A549 (cell line): ENCODE results near the gene NXPH4. TPM values are rescaled to one million over a fixed set of nuclear protein-coding genes. Genes with fewer than 3 reads are reported as not detected.

Experiments
- ATAC-seq, 2 experiments: fragments of 200-7000 bp in 1 of 2; fragments of >200 bp in 1 of 2; cut with Nextera tagmentation in 1 of 2; cut with Tn5 transposase in 1 of 2; 3 replicates each; pipeline versions ENCODE4 v1.8.0 to v1.9.1; 2018 to 2020; ENCODE audit warnings: mild to moderate bottlenecking in 1 of 2, moderate library complexity in 1 of 2
- CTCF ChIA-PET: fragments of 300-600 bp; sonication (Branson Sonifier 250); formaldehyde crosslinking; extraction: SDS; loops from one replicate; lab custom pipeline; 2021; ENCODE audit warnings: antibody characterized with exemption, inconsistent platforms; lab: Yijun Ruan, JAX
- POLR2A ChIA-PET: fragments of 350-600 bp; formaldehyde crosslinking; extraction: SDS; loops from one replicate; lab custom pipeline; 2021; ENCODE audit warnings: antibody characterized with exemption, inconsistent platforms; lab: Yijun Ruan, JAX
- DNase-seq, 2 experiments: peaks; one replicate each; pipeline versions ENCODE4 v3.0.0 to v3.0.0-alpha.2; 2011 to 2016; ENCODE audit warnings: low read depth in 1 of 2, low spot score in 1 of 2
- FAIRE-seq: peaks from 2 replicates; lab custom pipeline; 2011; peaks lifted over from hg19 to GRCh38; lab: Jason Lieb, UNC
- H3K27ac ChIP-seq, 2 experiments: fragments of >200 bp; sonication (Bioruptor Twin); formaldehyde crosslinking; 3 replicates each; pipeline ENCODE4 v1.5.1; 2016 to 2017
- H3K4me1 ChIP-seq: fragments of >200 bp; sonication (Bioruptor Twin); formaldehyde crosslinking; 3 replicates; pipeline ENCODE4 v1.6.1; 2016
- H3K4me2 ChIP-seq: fragments of >200 bp; sonication (Bioruptor Twin); formaldehyde crosslinking; 3 replicates; pipeline ENCODE4 v1.6.1; 2016
- H3K4me3 ChIP-seq: fragments of >200 bp; sonication (Bioruptor Twin); formaldehyde crosslinking; 3 replicates; pipeline ENCODE4 v1.5.1; 2016
- H3K9me3 ChIP-seq: fragments of >200 bp; sonication (Bioruptor Twin); formaldehyde crosslinking; 3 replicates; pipeline ENCODE4 v1.6.1; 2016
- CTCF ChIP-seq: fragments of >200 bp; sonication (Bioruptor Twin); formaldehyde crosslinking; IDR thresholded peaks from 3 replicates; pipeline ENCODE4 v1.5.1; 2016
- E2F6 ChIP-seq: IDR thresholded peaks from 2 replicates; pipeline ENCODE4 v1.6.1; 2012; ENCODE audit warnings: low read depth, borderline replicate concordance
- FOXS1 ChIP-seq: fragments of 250-450 bp; sonication (Bioruptor Pico); IDR thresholded peaks from 2 replicates; pipeline ENCODE4 v1.5.0; 2020; ENCODE audit warnings: mild to moderate bottlenecking, moderate library complexity
- MAX ChIP-seq: IDR thresholded peaks from 2 replicates; pipeline ENCODE4 v1.6.1; 2012
- MAZ ChIP-seq: fragments of 150-350 bp; IDR thresholded peaks from 2 replicates; pipeline ENCODE4 v1.6.1; 2014; ENCODE audit warnings: antibody characterized with exemption, low read depth, low read length, borderline replicate concordance
- MYC ChIP-seq: IDR thresholded peaks from 2 replicates; pipeline ENCODE4 v1.6.1; 2012; ENCODE audit warnings: mild to moderate bottlenecking, inconsistent platforms, low read length, improper control_type of control experiment, borderline replicate concordance
- NPAS2 ChIP-seq: fragments of 250-450 bp; sonication (Bioruptor Pico); IDR thresholded peaks from 2 replicates; pipeline ENCODE4 v1.8.0; 2022; ENCODE audit warnings: mild to moderate bottlenecking, moderate library complexity, borderline replicate concordance
- NR3C1 ChIP-seq: fragments of >200 bp; sonication (Bioruptor Twin); formaldehyde crosslinking; IDR thresholded peaks from 3 replicates; pipeline ENCODE4 v1.6.1; 2017
- PBX3 ChIP-seq: IDR thresholded peaks from 2 replicates; pipeline ENCODE4 v1.6.1; 2012
- RAD21 ChIP-seq, 2 experiments: fragments of >200 bp in 1 of 2; sonication (Bioruptor Twin) in 1 of 2; formaldehyde crosslinking in 1 of 2; IDR thresholded peaks in 1 of 2; conservative IDR thresholded peaks in 1 of 2; 2 replicates in 1 of 2; 3 replicates in 1 of 2; pipeline ENCODE4 v1.6.1; 2012 to 2018; ENCODE audit warnings: inconsistent platforms in 1 of 2
- REST ChIP-seq: fragments of 200-600 bp; sonication (generic); IDR thresholded peaks from 2 replicates; pipeline ENCODE4 v1.6.1; 2016; ENCODE audit warnings: antibody characterized with exemption, mild to moderate bottlenecking, moderate library complexity
- RFX5 ChIP-seq: fragments of 450-650 bp; IDR thresholded peaks from 2 replicates; pipeline ENCODE4 v1.7.1; 2014; ENCODE audit warnings: antibody characterized with exemption, mild to moderate bottlenecking, moderate library complexity
- SMC3 ChIP-seq: fragments of >200 bp; sonication (Bioruptor Twin); formaldehyde crosslinking; IDR thresholded peaks from 3 replicates; pipeline ENCODE4 v1.6.1; 2018; ENCODE audit warnings: inconsistent platforms
- ZNF302 ChIP-seq: fragments of 250-450 bp; sonication (Bioruptor Pico); IDR thresholded peaks from 2 replicates; pipeline ENCODE4 v1.9.0; 2021; ENCODE audit warnings: inconsistent platforms, mild to moderate bottlenecking, moderate library complexity
- WGBS: methylation state at CpG from one replicate; pipeline ENCODE4 v1.1.6; 2017; ENCODE audit errors: missing lambda C conversion rate; 5-methylcytosine and 5-hydroxymethylcytosine counted together
- polyA plus RNA-seq, 4 experiments: library from polyadenylated mRNA; depleted of rRNA in 3 of 4; stranded (reverse); fragments of >200 nt; fragmentation: RNase III in 1 of 4; extraction: RNeasy Plus Mini Kit Qiagen cat#74134 plus additional on column Dnase treatment in 1 of 4; gene quantifications; 2 replicates in 3 of 4; 3 replicates in 1 of 4; pipeline ENCODE4 v1.2.3, GENCODE V29; 2011 to 2017

Gene NXPH4
- polyA plus RNA-seq, 2 of the 4 experiments (the other 2 are of a cell fraction) = 0.52 to 3.5 TPM

GRCh38 chr12:57213058-57213715, 3.4 kb upstream of the NXPH4 start:
- WGBS = 9% methylated on average over 16 of the region's 16 CpGs
- POLR2A ChIA-PET = interaction anchor here (0.6 to 2.2 kb wide), 5 partner anchors 16 to 94 kb away, joined by 4 to 12 read pairs (median 9); partner anchors contain the start of gene SHMT2

GRCh38 chr12:57213763-57214397, 2.7 kb upstream of the NXPH4 start:
- peak; percentile 6 to 16; a peak in 4 of 6 replicates for ATAC-seq
- Histone ChIP-seq H3K9me3 (no peaks in the 10 kb centered on the region), H3K4me1 (peaks cover 31% of the 10 kb centered on the region), H3K27ac (peak overlapping the region in 1 of 2 experiments; percentile 67; a peak in 4 of 6 replicates), H3K4me3 (no peak overlapping the region), H3K4me2 (peak overlapping the region; percentile 54)
- peak in 1 of 2 experiments; percentile 29 for DNase-seq
- no peak for FAIRE-seq
- WGBS = 70% methylated on average over 4 of the region's 4 CpGs
- CTCF ChIA-PET = interaction anchor here (0.5 to 8.5 kb wide), 45 partner anchors 9 to 537 kb away, joined by 3 to 615 read pairs (median 4); partner anchors contain the start of genes GLI1, INHBE, SHMT2 and STAT6
- TF ChIP-seq NPAS2 (CRISPR knock-in tag) (no peak), REST (no peak), ZNF302 (CRISPR knock-in tag) (no peak), FOXS1 (no peak), MAZ (no peak), RFX5 (no peak)
- POLR2A ChIA-PET = interaction anchor here (0.6 to 2.2 kb wide), 5 partner anchors 15 to 94 kb away, joined by 4 to 12 read pairs (median 9); partner anchors contain the start of gene SHMT2

More at GRCh38 chr12:57213058-57213715, 3.4 kb upstream of the NXPH4 start:
- CTCF ChIA-PET = interaction anchor here (0.5 to 8.5 kb wide), 32 partner anchors 8 to 503 kb away, joined by 3 to 615 read pairs (median 5); partner anchors contain the start of genes GLI1, INHBE, SHMT2 and STAT6
- peak overlapping the region in 1 of 2 experiments; percentile 67; a peak in 4 of 6 replicates for H3K27ac ChIP-seq
- peaks cover 31% of the 10 kb centered on the region for H3K4me1 ChIP-seq
- ATAC-seq = peak; percentile 51 to 75
- DNase-seq = peak; percentile 89 to 94
- H3K4me2 ChIP-seq = peak overlapping the region; percentile 54
- peak; percentile 79 for TF ChIP-seq SMC3
- TF ChIP-seq NR3C1 = no peak
- peak; percentile 90 for TF ChIP-seq CTCF
- TF ChIP-seq PBX3 = no peak
- TF ChIP-seq E2F6 = peak; percentile 53; the same call in 1 of the 2 replicates
- TF ChIP-seq RAD21 (conservative IDR thresholded peaks at IDR 0.05 in 1 of 2, IDR thresholded peaks at IDR 0.05 in 1 of 2) = peak; percentile 78 to 85
- TF ChIP-seq MAX = peak; percentile 95
- TF ChIP-seq MYC = peak; percentile 89
- no peak overlapping the region for H3K4me3 ChIP-seq
- peak; percentile 13 for FAIRE-seq
- no peaks in the 10 kb centered on the region for H3K9me3 ChIP-seq
